ENCODE results near the gene TSC22D3.
"Not testable (repeated sequence)": the region's sequence is repeated elsewhere in the genome, so short reads cannot be mapped to it uniquely, and the experiment has no call there.

Gene TSC22D3

GRCh38 chrX:107677909-107678308 is 97.7 kb downstream of the TSC22D3 start:
- no peak for DNase-seq

DNA sequence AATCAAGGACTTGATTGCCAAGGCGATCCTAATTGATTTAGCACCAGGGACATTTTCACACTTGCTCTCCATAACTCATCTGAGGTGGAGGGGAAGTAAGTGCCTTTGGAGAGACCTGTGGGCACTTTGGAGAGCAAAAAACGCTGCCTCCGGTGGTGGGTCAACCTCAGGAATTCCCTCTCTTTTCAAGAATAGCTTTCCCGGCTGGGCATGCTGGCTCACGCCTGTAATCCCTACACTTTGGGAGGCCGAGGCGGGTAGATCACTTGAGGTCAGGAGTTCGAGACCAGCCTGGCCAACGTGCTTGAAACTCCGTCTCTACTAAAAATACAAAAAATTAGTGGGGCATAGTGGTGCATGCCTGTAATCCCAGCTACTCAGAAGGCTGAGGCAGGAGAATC is 98.1 kb downstream of the TSC22D3 start:
- DNase-seq: no peak

DNA sequence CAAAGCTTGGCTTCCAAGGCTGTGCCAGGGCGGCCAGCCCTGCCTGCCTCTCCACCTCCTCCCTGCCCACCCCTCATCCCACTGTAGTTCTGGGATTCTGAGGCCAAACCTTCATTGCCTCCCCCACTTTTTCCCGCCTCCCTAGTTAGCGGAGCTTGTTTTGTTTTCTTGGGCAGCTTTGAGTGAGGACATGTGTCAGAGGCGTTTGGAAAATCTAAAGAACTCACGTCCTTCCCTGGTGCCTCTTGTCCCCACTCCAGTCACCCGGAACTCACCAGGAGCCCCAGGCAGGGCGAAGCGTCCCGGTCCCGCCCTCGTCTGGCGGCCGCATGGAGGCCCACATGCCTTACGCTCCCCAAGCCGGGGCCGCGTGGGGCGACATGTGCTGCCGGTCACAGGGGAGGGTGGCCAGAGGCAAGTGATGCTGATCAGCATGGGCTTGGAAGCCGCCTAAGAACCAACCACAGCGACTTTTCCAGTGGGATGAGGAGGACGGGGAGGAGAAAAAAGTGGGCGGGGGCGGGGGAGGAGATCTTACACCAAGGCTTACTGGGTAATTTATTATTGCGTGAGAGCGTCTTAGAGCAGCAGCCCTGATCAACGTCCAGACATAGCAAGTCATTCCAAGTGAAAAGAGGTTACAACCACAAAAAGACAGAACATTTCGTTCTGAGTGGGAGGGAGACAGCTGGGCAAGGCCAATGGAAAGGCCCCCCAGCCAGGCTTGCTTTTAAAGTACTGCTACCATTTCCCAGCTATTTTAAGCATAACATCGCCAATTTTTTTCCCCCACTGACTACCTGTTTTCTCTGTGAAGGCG is 98.8 kb downstream of the TSC22D3 start:
- no peak for DNase-seq

DNA sequence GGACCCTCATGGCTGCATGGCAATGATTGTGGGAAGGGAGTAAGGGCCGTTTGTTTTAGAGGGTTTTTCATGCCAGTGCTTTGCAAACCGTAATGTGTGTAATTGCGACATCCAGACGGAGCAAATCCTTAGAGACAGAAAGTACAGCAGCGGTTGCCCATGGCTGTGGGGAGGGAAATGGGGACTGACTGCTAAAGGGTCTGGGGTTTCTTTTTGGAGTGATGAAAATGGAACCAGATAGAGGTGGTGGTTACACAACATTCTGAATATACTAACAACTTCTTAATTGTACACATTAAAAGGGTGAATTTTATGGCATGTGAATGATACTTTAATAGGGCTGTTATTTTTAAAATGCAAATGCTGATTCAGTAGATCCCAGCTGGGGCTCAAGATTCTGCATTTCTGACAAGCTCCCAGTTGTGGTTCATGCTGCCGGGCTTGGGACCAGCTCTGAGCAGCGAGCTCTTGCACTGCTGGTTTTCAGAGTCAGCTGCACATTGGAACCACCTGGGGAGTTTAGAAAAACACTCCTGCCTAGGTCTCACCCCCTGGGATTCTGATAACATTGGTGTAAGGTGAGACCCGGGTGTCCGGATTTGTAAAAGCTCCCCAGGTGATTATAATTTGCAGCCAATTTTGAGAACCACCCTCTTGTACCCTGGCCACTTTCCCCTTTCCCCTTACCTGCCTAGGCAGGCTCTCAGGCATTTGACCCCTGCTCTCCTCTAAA is 99.6 kb downstream of the TSC22D3 start:
- no peak for DNase-seq

DNA sequence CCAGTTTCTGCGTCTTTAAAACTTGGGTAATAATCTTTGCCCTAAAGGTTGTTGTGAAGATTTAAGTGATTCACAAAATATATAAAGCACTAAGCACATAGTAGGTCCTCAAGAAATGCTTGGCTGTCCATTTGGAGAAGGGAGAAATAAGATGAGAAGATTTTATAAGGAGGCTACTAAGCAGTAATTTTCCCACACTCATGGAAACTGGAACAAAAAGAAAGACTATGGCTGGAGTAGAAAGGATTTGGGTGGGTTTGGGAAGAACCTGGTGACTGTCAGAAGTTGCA is 100.3 kb downstream of the TSC22D3 start:
- no peak for DNase-seq

GRCh38 chrX:107674480-107675364 is 100.9 kb downstream of the TSC22D3 start:
- peak; percentile 54 for DNase-seq

- no peak for DNase-seq
Measured at GRCh38 chrX:107673933-107674479, 101.6 kb downstream of the TSC22D3 start.

GRCh38 chrX:107673431-107673830 is 102.2 kb downstream of the TSC22D3 start:
- DNase-seq: no peak

DNA sequence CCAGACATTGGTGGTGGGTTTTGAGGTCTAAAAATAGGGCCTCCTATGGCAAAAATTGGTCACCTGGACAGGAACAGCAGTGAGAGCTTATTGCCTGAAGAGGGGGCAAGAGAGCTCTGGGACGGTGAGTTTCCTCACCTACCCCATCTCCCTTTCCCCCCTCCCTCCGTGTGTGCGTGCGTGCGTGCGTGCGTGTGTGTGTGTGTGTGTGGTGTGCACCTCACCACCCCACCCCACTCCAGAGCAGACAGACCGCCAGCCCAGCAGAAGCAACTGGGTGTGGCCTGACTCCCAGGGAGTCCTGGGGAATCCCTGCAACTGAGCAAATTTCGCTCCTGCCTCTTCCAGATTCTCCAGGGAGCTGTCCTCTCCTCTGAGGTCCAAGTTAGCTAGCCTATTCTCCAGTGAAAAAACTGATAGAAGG is 102.6 kb downstream of the TSC22D3 start:
- no peak for DNase-seq

- DNase-seq: not testable (repeated sequence)
Measured at GRCh38 chrX:107671256-107671655, 104.3 kb downstream of the TSC22D3 start.

- no peak for DNase-seq
Measured at GRCh38 chrX:107669885-107670628, 105.5 kb downstream of the TSC22D3 start.

GRCh38 chrX:107669261-107669660 is 106.3 kb downstream of the TSC22D3 start:
- DNase-seq: no peak

- DNase-seq: not testable (repeated sequence)
Measured at GRCh38 chrX:107668710-107669109, 106.9 kb downstream of the TSC22D3 start.

GRCh38 chrX:107667426-107667825 is 108.2 kb downstream of the TSC22D3 start:
- DNase-seq: no peak

GRCh38 chrX:107666931-107667330 is 108.7 kb downstream of the TSC22D3 start:
- no peak for DNase-seq
